ENCODE results near the gene SNED1.

- TF ChIP-seq CTCF (IDR thresholded peaks at IDR 0.05; ENCODE audit: low read length) (no peak), EZH2 (optimal IDR thresholded peaks at IDR 0.05; ENCODE audit: low read depth, low read length) (no peak), EZH2phosphoT487 (IDR thresholded peaks at IDR 0.05; ENCODE audit: low read length) (no peak)
These were observed 31.9 kb upstream of the SNED1 start for GRCh38 chr2:240966457-240966905.
